Activated CD8-positive, alpha-beta memory T cell treated with anti-CD3 and anti-CD28 coated beads for 36 hours (primary cell): ENCODE results near the gene SLC1A2. TPM values are rescaled to one million over a fixed set of nuclear protein-coding genes. Genes with fewer than 3 reads are reported as not detected.

Experiments
- CTCF ChIA-PET: fragments of 350-600 bp; sonication (Branson Sonifier 250); formaldehyde crosslinking; loops from one replicate; lab custom pipeline; 2021; ENCODE audit warnings: antibody characterized with exemption; lab: Charles Lee
- POLR2A ChIA-PET: fragments of 350-600 bp; sonication (Branson Sonifier 250); formaldehyde crosslinking; loops from one replicate; lab custom pipeline; 2021; ENCODE audit warnings: antibody characterized with exemption; lab: Charles Lee
- total RNA-seq, 2 experiments: library from RNA; stranded (reverse); gene quantifications; one replicate each; pipeline ENCODE4 v1.2.3, GENCODE V29; 2021

SLC1A2 gene
- total RNA-seq, 2 experiments from 2014 or later, result not detected

GRCh38 chr11:35318977-35319925 is 100.1 kb downstream of the SLC1A2 start:
- ChIA-PET POLR2A (no interaction called here), CTCF (no interaction called here)

GRCh38 chr11:35318309-35318708 is 101.0 kb downstream of the SLC1A2 start:
- CTCF ChIA-PET, result interaction anchor here (0.8 kb wide), 1 partner anchor 9 kb away, joined by 3 read pairs; no protein-coding TSS in a partner anchor
- POLR2A ChIA-PET, result no interaction called here

- ChIA-PET POLR2A (interaction anchor here (0.6 kb wide), 1 partner anchor 18 kb away, joined by 3 read pairs; no protein-coding TSS in a partner anchor), CTCF (no interaction called here)
Measured at GRCh38 chr11:35317253-35317652, 102.1 kb downstream of the SLC1A2 start.

GRCh38 chr11:35316161-35316560 is 103.2 kb downstream of the SLC1A2 start:
- ChIA-PET POLR2A (no interaction called here), CTCF (no interaction called here)

GRCh38 chr11:35313760-35314153 is 105.6 kb downstream of the SLC1A2 start:
- ChIA-PET POLR2A (no interaction called here), CTCF (interaction anchor here (0.9 kb wide), 1 partner anchor 753 kb away, joined by 3 read pairs; no protein-coding TSS in a partner anchor)

GRCh38 chr11:35313066-35313759 is 106.1 kb downstream of the SLC1A2 start:
- ChIA-PET CTCF (interaction anchor here (0.9 kb wide), 1 partner anchor 752 kb away, joined by 3 read pairs; no protein-coding TSS in a partner anchor), POLR2A (no interaction called here)

GRCh38 chr11:35311331-35311730 is 108.0 kb downstream of the SLC1A2 start:
- ChIA-PET CTCF (no interaction called here), POLR2A (no interaction called here)

- ChIA-PET CTCF (no interaction called here), POLR2A (no interaction called here)
Measured at GRCh38 chr11:35308157-35308556, 111.2 kb downstream of the SLC1A2 start.

- POLR2A ChIA-PET, result no interaction called here
- CTCF ChIA-PET, result no interaction called here
Measured at GRCh38 chr11:35307221-35307621, 112.1 kb downstream of the SLC1A2 start.

- POLR2A ChIA-PET, result no interaction called here
Measured at GRCh38 chr11:35305670-35306382, 113.5 kb downstream of the SLC1A2 start.

GRCh38 chr11:35304900-35305460 is 114.4 kb downstream of the SLC1A2 start:
- ChIA-PET CTCF (interaction anchor here (1.2 kb wide), 1 partner anchor 10 kb away, joined by 3 read pairs; no protein-coding TSS in a partner anchor), POLR2A (no interaction called here)

More at GRCh38 chr11:35305670-35306382, 113.5 kb downstream of the SLC1A2 start:
- CTCF ChIA-PET, result interaction anchor here (1.2 to 1.6 kb wide), 2 partner anchors 9 to 11 kb away, joined by 3 to 4 read pairs; no protein-coding TSS in a partner anchor

GRCh38 chr11:35304386-35304775 is 115.0 kb downstream of the SLC1A2 start:
- POLR2A ChIA-PET, result no interaction called here
- CTCF ChIA-PET, result no interaction called here

GRCh38 chr11:35303596-35304385 is 115.6 kb downstream of the SLC1A2 start:
- ChIA-PET CTCF (interaction anchor here (0.8 kb wide), 1 partner anchor 22 kb away, joined by 3 read pairs; no protein-coding TSS in a partner anchor), POLR2A (no interaction called here)

GRCh38 chr11:35302398-35302797 is 117.0 kb downstream of the SLC1A2 start:
- ChIA-PET CTCF (no interaction called here), POLR2A (no interaction called here)

- POLR2A ChIA-PET, result no interaction called here
- CTCF ChIA-PET, result no interaction called here
Measured at GRCh38 chr11:35298369-35298768, 121.0 kb downstream of the SLC1A2 start.

GRCh38 chr11:35295751-35296150 is 123.6 kb downstream of the SLC1A2 start:
- CTCF ChIA-PET, result interaction anchor here (1.4 kb wide), 1 partner anchor 10 kb away, joined by 4 read pairs; no protein-coding TSS in a partner anchor

GRCh38 chr11:35293699-35294098 is 125.7 kb downstream of the SLC1A2 start:
- ChIA-PET CTCF (no interaction called here), POLR2A (no interaction called here)

More at GRCh38 chr11:35295751-35296150, 123.6 kb downstream of the SLC1A2 start:
- POLR2A ChIA-PET, result no interaction called here

GRCh38 chr11:35293035-35293434 is 126.3 kb downstream of the SLC1A2 start:
- CTCF ChIA-PET, result interaction anchor here (0.5 kb wide), 1 partner anchor 56 kb away, joined by 3 read pairs; no protein-coding TSS in a partner anchor
- POLR2A ChIA-PET, result no interaction called here
